ENCODE data around the gene LYRM7.

GRCh38 chr5:131163276-131164119 is 7.2 kb upstream of the LYRM7 start:
- TF ChIP-seq TAF1 (IDR thresholded peaks at IDR 0.05; ENCODE audit: borderline replicate concordance, insufficient read depth, low read length), result no peak
- no peak for TF ChIP-seq REST (IDR thresholded peaks at IDR 0.05; ENCODE audit: insufficient read depth in 1 of 2, low read depth in 2 of 2, low read length in 2 of 2)
- TF ChIP-seq POLR2AphosphoS5 (IDR thresholded peaks at IDR 0.05; ENCODE audit: low read depth, low read length), result no peak
- no peak for TF ChIP-seq SIN3A (IDR thresholded peaks at IDR 0.05; ENCODE audit: borderline replicate concordance, insufficient read depth, low read length)
- no peak for TF ChIP-seq FOXP2 (optimal IDR thresholded peaks at IDR 0.05; ENCODE audit: borderline replicate concordance, extremely low read depth, extremely low read length, insufficient read depth)

Data from PFSK-1 (cell line).